GDM1 (cell line): Measurements from ENCODE around the gene MAGI1.
"Not testable (repeated sequence)": the region's sequence is repeated elsewhere in the genome, so short reads cannot be mapped to it uniquely, and the experiment has no call there.

Experiments
- DNase-seq: peaks from one replicate; lab custom pipeline; 2025; lab: John Stamatoyannopoulos, UW

Gene MAGI1

DNA sequence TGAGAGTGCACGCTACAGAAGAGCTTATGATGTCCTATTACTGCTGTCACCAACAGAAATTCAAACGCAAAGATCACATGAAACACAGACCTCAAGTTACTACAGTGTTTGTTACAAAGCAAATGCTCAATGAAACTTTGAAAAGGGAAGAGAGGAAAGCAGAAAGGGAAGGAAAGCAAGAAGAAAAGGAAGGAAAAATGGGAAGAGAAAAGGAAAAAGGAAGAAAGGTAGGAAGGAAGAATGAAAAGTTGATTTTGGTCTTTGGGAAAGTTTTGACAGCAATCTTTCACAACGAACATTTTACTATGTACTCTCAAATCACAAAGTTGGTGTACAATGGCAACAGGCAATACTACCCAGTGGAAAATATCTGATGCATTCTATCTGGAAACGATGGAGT, 514.8 kb downstream of the MAGI1 start:
- DNase-seq, result no peak

DNA sequence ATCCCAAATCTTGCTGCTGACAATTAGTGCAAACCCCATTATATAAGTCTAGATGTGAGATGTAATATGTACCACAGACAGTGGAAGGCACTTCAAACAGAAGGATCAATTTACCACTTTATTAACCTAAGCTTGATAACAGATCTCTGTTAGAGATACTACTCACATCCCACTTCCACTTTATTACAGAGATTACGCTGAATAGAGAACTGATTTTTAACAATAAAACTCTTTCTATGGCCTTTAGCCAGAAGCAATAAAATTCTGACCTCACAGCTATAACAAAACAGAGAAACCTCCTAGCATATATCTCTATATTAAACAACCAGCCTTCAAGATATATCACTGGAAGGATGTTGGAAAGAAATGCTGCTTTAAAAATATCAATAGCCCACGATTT, 517.7 kb downstream of the MAGI1 start:
- no peak for DNase-seq

GRCh38 chr3:65516998-65517397, 521.7 kb downstream of the MAGI1 start:
- no peak for DNase-seq

GRCh38 chr3:65514317-65514716, 524.4 kb downstream of the MAGI1 start:
- DNase-seq, result not testable (repeated sequence)

DNA sequence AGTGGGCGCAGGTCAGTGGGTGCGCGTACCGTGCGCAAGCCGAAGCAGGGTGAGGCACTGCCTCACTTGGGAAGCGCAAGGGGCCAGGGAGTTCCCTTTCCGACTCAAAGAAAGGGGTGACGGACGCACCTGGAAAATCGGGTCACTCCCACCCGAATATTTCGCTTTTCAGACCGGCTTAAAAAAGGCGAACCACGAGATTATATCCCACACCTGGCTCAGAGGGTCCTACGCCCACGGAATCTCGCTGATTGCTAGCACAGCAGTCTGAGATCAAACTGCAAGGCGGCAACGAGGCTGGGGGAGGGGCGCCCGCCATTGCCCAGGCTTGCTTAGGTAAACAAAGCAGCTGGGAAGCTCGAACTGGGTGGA, 529.3 kb downstream of the MAGI1 start:
- not testable (repeated sequence) for DNase-seq

DNA sequence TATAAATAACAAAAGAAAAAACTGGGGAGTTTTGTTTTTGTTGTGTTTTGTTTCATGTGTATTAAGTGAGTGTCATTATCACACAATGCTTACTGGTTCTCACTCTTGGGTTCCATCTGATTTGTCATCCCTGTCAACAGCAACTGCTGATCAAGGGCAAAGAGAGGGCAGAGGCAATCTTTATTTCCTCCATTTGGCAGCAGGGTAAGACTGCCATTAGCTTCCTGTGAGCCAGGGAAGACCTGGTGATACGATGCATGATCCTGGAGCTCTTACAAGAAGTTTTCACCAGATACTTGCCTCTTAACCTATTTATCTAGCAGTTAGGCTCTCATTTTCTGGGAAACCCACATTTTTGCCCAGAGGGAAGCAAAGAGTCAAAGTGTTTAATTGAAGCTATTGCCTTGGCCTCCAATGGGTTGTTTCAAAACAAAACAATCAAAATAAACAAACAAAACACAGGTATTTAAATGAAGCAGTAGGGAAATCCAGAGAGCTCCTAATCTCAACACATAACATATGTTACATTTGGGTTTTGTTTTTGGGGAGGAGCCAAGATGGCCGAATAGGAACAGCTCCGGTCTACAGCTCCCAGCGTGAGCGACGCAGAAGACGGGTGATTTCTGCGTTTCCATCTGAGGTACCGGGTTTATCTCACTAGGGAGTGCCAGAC, 529.8 kb downstream of the MAGI1 start:
- no peak for DNase-seq

DNA sequence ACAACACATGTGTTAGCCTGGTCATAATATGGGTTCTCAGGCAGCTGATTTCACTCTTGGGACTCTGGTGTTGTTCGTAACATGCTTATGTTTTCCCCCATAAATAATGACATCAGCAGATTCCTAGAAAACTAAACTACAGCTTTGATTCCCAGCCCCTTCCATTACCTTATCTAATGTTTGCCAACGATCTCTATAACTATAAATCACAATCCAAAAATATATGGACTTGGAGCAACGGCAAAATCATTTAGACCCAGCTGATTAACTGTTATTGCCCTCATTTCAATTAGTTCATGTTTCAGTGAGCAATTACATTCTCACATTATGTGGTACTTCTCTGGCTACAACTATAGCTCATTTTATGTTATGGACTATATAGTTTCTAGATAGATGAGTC, 531.3 kb downstream of the MAGI1 start:
- no peak for DNase-seq

DNA sequence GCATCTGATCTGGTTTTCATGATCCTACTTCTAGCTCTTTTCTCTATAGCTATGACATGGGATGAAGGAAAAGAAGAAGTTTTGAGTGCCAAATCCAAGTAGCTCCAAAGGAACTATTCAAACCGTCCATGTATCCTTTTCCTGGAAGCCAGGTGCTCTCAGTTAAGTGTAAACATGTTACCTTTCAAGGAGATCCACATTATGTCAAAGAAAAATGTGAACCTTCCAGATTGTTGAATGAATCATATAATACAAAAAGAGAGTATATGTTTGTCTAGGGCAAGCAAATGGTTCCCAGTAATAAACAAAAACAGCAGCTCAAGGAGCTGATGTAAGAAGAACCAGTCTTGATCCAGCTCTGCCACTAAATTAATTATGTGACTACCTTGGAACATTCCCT, 534.9 kb downstream of the MAGI1 start:
- DNase-seq, result no peak

GRCh38 chr3:65502526-65502925, 536.2 kb downstream of the MAGI1 start:
- DNase-seq, result no peak

DNA sequence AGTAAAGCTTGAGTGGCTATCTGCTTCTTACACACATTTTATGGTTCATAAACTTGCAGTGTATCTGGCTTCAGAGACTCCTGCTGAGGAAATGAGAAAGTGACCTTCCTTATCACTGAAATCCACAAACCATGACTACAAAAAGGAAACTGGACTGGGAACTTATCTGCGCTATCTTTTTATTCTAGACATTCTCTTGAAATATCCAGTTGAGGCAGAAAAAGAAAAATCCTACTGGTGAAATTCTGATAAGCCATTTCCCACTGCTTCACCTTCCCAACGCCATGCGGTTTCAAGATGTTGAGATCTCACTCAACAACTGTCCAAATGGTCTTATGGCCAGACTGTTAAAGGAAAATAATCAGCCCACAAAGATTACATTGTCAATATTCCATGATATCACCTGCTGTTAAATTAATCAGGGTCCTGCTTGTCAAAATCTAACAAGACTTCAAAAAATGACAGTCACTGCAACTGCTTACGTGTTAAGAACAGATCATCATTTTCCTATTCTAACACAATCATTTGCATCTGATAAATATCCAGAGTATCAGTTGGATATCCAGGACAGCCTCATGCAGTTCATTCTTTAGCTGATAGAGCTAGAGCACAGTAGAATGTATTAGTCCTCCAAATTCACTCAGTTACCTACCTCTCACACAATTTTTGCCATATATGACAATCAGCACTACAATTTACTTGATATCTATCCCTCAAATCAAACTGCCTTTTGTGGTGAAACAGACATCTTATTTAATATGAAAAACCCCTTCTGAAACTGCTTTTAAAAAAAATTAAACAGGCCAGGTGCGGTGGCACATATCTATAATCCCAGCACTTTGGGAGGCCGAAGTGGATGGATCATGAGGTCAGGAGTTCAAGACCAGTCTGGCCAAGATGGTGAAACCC, 538.1 kb downstream of the MAGI1 start:
- no peak for DNase-seq

DNA sequence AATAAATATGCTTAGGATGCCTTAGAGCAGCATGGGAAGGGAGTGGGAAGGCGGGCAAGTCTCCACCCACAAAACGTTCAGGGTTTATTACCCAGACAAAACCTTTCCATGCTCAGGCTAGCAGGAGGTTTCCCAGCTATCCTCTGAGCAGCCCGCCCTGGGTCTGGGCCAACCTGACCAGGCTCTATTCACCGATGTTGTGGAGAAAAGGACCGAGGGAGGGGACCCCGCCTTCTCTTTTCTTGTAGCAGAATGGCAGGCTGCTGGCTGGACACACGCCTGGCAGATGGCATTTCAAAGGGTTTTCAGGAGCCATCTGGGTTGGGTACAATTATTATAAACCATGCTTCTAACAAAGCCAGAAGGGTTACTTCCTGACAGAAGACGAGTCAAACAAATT, 540.9 kb downstream of the MAGI1 start:
- DNase-seq, result no peak

DNA sequence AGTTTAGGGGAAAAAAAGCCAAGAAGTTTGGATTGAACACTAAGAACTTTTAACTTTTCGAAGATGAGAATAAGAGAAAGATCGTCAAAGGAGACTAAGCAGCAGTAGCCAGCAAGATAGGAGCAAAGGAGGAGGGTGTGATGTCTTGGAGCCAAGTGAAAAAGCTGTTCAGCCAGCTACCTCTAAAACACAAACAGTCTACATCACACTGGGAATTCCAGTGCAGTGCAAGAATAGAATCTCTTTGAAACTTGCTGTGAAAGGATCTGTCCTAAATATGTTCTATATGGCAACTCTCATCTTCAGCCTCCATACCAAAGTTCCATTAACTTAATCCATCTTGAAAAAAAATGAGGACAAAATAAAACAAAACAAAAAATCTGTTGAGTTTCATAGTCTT, 541.5 kb downstream of the MAGI1 start:
- DNase-seq, result no peak

DNA sequence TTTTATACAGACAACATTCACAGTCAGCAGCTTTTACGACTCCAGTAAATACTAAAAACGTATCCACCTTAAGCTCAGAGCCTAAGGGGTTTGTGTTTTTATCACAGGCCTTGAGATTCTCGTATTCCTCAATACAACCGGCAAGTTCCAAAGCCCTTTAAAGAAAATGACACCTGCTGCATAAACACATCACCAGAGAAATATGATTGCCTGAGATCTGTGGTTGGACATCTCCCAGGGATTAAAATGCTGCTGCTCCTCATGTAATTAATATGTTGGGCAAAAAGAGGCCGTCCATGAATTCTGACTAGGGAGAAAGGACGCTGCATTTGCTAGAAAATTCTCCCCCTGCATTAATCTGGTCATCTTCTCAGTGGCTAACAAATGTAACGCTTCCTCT, 544.8 kb downstream of the MAGI1 start:
- DNase-seq, result no peak

- DNase-seq, result no peak
Measured at GRCh38 chr3:65493371-65493882, 545.3 kb downstream of the MAGI1 start.

DNA sequence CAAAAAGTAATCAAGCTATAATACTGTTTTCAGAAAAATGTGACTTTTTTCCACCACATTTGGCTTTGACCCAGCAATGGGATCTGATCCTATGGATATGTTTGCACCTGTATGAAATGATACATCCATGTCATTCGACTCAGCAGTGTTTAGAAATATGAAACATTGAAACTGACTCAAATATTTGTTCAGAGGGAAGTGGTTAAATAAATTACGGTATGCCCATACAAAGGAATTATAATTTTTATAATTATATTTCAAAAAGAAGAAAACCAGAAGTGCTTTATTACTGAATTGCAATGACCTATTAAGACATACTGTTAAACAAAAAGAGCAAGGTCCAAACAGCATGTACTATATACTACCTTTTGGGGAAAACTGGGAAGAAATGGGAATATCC, 546.5 kb downstream of the MAGI1 start:
- no peak for DNase-seq

DNA sequence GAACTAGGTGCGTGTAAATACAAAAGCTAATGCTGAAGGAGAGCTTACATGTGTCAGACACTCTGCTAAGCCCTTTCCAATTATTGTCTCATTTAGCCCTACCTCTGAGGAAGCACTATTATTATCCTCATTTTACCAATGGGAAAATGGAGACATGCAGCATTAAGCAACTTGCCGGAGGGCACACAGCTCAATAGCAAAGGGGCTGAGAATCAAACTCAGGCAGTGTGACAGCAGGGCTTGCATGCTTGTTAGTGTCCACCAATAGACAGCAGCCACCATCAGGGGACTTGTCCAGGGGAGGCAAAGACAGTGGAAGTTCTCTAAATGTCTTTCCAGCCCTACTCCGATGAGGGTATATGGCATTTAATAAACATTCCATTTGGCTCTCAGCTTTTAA, 548.6 kb downstream of the MAGI1 start:
- no peak for DNase-seq

DNA sequence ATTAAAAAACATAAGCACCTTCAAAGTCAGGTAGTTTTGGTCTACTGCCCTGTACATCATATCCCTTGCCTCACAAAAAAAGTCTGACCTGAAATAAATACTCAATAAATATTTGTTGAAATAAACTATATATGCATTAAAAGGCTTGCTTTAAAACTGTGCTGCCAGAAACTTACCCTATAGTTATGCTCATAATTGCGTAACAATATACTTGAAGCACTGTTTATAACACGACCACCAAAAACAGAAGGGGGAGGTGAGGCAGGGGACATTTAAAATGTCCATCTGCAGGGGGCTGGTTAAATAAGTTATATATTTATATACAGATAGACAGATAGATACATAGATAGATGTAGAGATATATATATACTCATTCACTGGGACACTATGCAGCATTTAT, 549.5 kb downstream of the MAGI1 start:
- no peak for DNase-seq

- no peak for DNase-seq
Measured at GRCh38 chr3:65485826-65486469, 552.8 kb downstream of the MAGI1 start.

- DNase-seq, result no peak
Measured at GRCh38 chr3:65484964-65485363, 553.8 kb downstream of the MAGI1 start.

GRCh38 chr3:65483480-65483879, 555.2 kb downstream of the MAGI1 start:
- no peak for DNase-seq

- DNase-seq, result no peak
Measured at GRCh38 chr3:65483011-65483410, 555.7 kb downstream of the MAGI1 start.

- no peak for DNase-seq
Measured at GRCh38 chr3:65481085-65481484, 557.6 kb downstream of the MAGI1 start.

- no peak for DNase-seq
Measured at GRCh38 chr3:65479990-65480389, 558.7 kb downstream of the MAGI1 start.
